ENCODE data around the gene LITAFD.
"Not testable (repeated sequence)": the region's sequence is repeated elsewhere in the genome, so short reads cannot be mapped to it uniquely, and the experiment has no call there.

The LITAFD gene

GRCh38 chr16:8873866-8874195 is 8.3 kb upstream of the LITAFD start:
- not testable (repeated sequence) for DNase-seq

- no peak for DNase-seq
Observed at GRCh38 chr16:8874388-8874787, 7.8 kb upstream of the LITAFD start.

- not testable (repeated sequence) for DNase-seq
Observed at GRCh38 chr16:8875317-8875716, 6.8 kb upstream of the LITAFD start.

- no peak for DNase-seq
Observed at GRCh38 chr16:8877894-8878522, 4.1 kb upstream of the LITAFD start.

GRCh38 chr16:8878523-8878911 is 3.6 kb upstream of the LITAFD start:
- DNase-seq, result no peak

GRCh38 chr16:8880839-8881510 is 1.2 kb upstream of the LITAFD start:
- DNase-seq, result no peak

- DNase-seq, result no peak
Observed at GRCh38 chr16:8882725-8883377, 700 bp downstream of the LITAFD start.

GRCh38 chr16:8885674-8886592 is 3.8 kb downstream of the LITAFD start:
- DNase-seq, result no peak

- no peak for DNase-seq
Observed at GRCh38 chr16:8886593-8887430, 4.7 kb downstream of the LITAFD start.

GRCh38 chr16:8887431-8887765 is 5.2 kb downstream of the LITAFD start:
- no peak for DNase-seq

- no peak for DNase-seq
Observed at GRCh38 chr16:8887952-8888560, 5.9 kb downstream of the LITAFD start.

GRCh38 chr16:8888951-8889892 is 7.1 kb downstream of the LITAFD start:
- DNase-seq, result no peak

- DNase-seq, result no peak
Observed at GRCh38 chr16:8889893-8890548, 7.9 kb downstream of the LITAFD start.

GRCh38 chr16:8890549-8890921 is 8.4 kb downstream of the LITAFD start:
- no peak for DNase-seq

- DNase-seq, result peak; percentile 69
Observed at GRCh38 chr16:8892101-8892575, 10.0 kb downstream of the LITAFD start.

- DNase-seq, result peak; percentile 43
Observed at GRCh38 chr16:8893426-8893825, 11.3 kb downstream of the LITAFD start.

GRCh38 chr16:8893976-8894690 is 12.0 kb downstream of the LITAFD start:
- DNase-seq, result peak; percentile 51

GRCh38 chr16:8894736-8895334 is 12.7 kb downstream of the LITAFD start:
- peak; percentile 31 for DNase-seq
